SHP77 treated with DMSO at 0.1 percent for 48 hours (cell line): ENCODE data around the gene CIB1.
"Not testable (repeated sequence)": the region's sequence is repeated elsewhere in the genome, so short reads cannot be mapped to it uniquely, and the experiment has no call there.

Source experiments
- DNase-seq: peaks from one replicate; lab custom pipeline; 2025; lab: John Stamatoyannopoulos, UW

CIB1 gene

DNA sequence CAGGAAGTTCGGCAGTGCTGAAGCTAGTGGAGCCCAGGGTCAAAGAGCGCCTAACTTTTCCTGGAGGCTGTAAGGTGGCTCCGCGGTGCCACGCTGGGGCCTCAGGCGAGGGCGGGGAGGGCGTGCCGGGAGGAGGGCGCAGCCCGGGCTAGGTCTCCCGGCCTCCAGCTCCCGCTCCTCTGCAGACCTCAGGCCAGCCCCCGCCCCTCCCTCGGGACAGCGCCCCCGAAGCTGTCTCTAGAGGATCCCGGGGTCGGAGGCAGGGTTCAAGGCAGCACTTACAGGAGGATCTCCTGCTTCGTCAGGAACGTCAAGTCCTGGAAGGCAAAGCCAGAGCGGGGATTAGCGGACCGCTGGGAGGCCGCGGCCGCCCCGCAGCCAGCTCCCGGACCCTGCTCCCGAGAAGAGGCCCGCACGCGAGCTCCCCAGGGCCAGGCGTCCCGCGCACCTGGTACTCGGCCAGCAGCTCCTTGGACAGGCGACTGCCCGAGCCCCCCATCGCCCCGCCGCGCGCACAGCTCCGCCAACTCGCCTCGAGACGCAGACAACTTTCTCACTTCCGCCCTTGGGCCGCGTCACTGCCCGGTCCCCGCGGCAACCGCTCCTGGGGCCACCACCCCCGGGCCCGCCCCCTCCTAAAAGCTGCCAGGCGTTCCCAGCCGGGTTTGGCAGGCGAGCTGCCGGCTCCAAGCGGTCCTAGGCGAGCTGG lies at the start of gene CIB1:
CIB1 (minus strand) TSS at position 555 of the 709 bp plus-strand sequence; CDS start at position 499, 56 bp downstream.
- peak; percentile 69 for DNase-seq

DNA sequence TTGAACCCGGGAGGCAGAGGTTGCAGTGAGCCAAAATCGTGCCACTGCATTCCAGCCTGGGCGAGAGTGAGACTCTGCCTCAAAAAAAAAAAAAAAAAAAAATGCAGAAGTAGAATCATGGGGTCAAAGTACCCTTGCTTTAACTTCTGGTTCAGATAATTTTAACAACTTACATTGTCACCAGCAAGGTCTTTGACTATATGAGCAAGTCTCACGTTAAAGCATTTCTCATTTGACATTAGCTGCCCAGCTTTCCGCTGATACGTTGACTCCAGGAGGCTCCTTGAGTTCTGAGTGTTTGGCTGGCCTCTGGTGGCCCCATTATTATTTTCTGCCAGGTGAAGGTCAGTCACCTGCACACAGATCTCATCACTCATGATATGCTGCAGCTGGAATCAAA lies 47.9 kb upstream of the CIB1 start:
- DNase-seq = not testable (repeated sequence)

DNA sequence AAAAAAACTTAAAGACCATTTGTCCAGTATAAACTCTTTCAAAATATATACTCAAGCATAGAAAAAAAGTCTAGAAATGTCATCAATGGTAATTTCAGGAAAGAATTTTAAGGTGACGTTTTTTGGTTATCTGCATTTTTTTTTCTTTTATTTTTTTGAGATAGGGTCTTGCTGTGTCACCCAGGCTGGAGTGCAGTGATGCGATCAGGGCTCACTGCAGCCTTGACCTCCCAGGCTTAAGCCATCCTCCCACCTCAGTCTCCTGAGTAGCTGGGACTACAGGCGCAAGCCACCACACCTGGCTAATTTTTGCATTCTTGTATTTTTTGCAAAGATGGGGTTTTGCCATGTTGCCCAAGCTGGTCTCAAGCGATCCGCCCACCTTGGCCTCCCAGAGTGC lies 47.0 kb upstream of the CIB1 start:
- not testable (repeated sequence) for DNase-seq

DNA sequence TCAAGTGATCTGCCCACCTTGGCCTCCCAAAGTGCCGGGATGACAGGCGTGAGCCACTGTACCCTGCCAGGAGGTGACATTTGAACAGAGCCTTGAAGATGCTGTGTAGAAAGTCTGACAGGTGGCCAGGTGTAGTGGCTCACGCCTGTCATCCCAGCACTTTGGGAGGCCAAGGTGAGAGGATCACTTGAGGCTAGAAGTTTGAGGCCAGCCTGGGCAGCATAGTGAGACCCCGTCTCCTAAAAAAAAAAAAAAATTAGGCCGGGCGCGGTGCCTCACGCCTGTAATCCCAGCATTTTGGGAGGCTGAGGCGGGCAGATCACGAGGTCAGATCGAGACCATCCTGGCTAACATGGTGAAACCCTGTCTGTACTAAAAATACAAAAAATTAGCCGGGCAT lies 44.7 kb upstream of the CIB1 start:
- not testable (repeated sequence) for DNase-seq

DNA sequence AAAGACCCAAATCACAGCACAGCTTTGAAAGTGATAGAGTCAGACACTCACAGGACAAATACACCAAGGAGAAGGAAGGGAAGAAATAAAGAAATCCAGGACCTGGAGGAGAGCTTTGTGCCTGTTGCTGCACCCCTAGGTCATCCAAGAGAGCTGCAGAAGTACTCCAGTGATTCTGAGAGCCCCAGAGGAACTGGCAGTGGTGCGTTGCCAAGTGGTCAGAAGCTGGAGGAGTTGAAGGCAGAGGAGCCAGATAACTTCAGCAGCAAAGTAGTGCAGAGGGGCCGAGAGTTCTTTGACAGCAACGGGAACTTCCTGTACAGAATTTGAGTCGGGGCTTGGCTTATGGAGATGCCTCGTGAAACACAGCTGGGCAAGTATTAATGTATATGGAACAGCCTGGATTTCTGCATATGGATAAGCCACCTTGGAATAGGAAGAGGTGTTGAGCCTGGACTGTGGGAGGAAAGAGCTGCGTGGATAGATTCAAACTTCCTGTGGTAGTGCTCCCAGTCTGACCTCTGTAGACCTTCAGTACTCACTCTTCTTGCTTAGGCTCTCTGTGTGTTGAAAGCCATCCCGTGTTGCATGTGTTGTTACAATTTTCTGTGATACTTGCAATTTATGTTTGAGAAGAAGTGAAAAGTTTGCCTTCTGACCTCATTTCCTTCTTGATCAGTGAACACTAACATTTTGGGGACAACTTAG lies 37.9 kb upstream of the CIB1 start:
- no peak for DNase-seq

GRCh38 chr15:90270502-90271150 lies 36.9 kb upstream of the CIB1 start:
- no peak for DNase-seq

DNA sequence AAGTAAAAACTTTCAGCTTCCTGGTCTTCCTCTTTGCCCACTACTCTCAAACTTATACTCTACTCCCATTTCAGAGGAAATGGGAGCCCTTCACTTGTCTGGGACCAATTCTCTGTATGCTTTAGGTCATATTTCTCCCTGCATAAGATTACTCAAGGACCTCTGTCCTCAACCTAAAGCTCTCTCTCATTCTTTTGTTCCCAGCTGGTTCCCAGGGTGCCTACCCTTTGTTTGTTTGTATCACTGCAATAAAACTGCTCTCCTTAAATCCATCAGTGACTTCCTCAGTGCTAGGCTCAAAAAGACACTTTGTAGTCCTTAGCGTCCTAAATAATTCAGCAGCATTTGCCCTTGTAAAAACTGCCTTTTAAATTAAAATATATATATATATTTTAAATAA lies 34.7 kb upstream of the CIB1 start:
- no peak for DNase-seq

DNA sequence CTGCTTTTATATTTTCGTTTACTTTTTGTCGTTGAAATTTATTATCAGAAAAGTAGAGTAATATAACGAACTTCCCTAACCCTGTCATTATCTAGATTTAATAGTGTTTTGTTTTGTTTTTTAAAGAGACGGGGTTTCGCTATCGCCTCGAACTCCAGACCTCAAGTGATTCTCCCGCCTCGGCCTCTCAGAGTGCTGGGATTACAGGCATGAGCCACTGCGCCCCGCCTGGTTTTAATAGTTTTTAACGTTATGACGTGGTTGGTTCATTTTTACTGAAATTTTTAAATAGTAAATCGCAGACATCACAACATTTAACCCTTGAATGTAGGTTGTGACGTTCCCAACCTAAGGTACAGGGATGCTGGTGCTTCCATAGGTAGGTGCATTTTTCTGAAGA lies 32.7 kb upstream of the CIB1 start:
- no peak for DNase-seq

GRCh38 chr15:90266061-90266431 lies 32.3 kb upstream of the CIB1 start:
- DNase-seq = no peak

GRCh38 chr15:90265271-90266060 lies 31.7 kb upstream of the CIB1 start, which contains the start of gene NGRN:
Gene NGRN, plus strand, starts transcription at chr15:90265672. Its CDS starts 41 bp downstream, at chr15:90265713.
- peak; percentile 87 for DNase-seq

GRCh38 chr15:90264671-90265070 lies 30.9 kb upstream of the CIB1 start:
- no peak for DNase-seq

DNA sequence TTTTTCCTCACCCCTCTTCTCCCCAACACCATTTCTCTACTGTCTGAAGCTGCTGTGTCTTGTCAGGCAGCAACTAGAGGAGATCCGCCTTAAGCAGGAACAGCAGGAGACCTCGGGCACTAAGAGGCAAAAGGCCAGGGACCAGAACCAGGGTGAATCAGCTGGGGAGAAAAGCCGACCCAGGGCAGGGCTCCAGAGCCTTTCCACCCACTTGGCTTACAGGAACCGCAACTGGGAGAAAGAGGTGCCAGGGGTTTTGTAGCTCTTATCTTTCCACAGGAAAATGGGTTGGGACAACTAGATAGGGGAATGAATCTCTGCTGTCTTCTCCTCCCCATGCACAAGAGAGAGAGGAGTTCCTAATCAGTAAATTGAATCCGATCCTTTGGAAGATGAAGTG lies 28.7 kb upstream of the CIB1 start:
- DNase-seq = no peak

GRCh38 chr15:90261811-90262210 lies 28.1 kb upstream of the CIB1 start:
- DNase-seq = no peak

DNA sequence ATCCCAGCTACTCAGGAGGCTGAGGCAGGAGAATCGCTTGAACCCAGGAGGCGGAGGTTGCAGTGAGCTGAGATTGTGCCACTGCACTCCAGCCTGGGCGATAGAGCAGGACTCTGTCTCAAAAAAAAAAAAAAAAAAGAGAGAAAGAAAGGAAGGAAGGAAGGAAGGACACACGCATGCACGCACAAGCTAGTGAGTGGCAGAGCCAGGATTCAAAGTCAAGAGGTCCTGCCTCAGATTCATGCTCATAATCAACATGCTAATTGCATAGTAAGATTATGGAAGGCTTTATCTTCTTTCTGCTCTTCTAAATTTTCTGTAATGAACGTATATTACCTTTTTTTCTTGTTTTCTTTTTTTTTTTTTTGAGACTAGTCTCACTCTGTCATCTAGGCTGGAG lies 27.0 kb upstream of the CIB1 start:
- DNase-seq = not testable (repeated sequence)

GRCh38 chr15:90259524-90259923 lies 25.8 kb upstream of the CIB1 start:
- no peak for DNase-seq

GRCh38 chr15:90257776-90258175 lies 24.0 kb upstream of the CIB1 start:
- no peak for DNase-seq

GRCh38 chr15:90249203-90249863 lies 15.6 kb upstream of the CIB1 start, which contains the start of gene TTLL13:
Gene TTLL13, plus strand, starts transcription at chr15:90249556. Its CDS starts 1,075 bp downstream, at chr15:90250631.
- DNase-seq = peak; percentile 89

- no peak for DNase-seq
Observed at GRCh38 chr15:90248789-90249202, 15.1 kb upstream of the CIB1 start.

DNA sequence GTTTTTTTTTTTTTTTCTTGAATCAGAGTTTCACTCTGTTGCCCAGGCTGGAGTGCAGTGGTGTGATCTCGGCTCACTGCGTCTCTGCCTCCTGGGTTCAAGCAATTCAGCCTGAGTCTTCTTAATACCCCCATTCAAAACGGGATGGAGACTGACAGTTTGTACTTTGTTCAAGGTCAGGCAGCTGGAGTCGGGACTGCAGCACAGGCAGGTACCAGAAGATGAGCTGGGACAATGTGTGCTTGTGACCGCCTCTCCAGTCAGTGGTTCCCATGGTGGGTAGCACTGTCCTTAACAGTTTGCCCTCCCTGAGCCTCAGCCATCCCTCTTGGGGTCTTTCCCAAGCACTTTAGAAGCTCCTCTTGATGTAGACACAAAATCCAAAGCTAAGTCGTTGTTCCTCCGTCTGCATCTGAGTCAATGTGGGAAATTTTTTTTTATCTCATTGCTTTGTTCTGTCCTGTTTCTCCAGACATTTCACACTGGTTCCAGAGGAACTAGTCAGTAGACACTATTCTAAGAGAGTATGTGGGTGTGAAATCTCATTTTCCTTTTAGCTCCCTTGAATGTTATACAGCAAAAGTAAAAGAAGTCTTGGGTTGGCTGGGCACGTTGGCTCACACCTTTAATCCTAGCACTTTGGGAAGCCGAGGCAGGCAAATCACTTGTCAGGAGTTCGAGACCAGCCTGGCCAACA lies 10.3 kb upstream of the CIB1 start:
- DNase-seq = no peak

DNA sequence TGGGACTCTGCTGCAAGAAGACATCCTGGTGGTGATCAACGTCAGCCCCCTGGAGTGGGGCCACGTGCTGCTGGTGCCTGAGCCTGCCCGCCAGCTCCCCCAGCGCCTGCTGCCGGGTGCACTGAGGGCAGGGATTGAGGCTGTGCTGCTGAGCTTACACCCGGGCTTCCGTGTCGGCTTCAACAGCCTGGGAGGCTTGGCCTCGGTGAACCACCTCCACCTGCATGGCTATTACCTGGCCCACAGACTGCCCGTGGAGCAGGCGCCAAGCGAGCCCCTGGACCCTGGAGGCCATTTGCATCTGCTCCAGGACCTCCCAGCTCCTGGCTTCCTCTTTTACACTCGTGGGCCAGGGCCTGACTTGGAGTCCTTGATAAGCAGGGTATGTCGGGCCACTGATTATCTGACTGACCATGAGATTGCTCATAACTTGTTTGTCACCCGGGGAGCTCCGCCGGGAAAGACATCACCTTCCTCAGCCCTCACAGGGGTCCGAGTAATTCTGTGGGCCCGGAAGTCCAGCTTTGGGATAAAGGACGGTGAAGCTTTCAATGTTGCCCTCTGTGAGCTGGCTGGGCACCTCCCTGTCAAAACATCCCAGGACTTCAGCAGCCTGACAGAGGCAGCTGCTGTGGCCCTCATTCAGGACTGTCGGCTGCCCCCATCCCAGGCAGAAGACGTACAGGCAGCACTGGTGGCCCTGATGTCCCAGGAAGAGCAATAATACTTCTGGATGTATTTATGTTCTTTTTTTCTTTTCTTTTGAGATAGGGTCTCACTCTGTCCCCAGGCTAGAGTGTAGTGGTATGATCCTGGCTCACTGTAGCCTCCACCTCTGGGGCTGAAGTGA lies 7.8 kb upstream of the CIB1 start:
- DNase-seq = no peak
